HG02884 (cell line): Measurements from ENCODE around the gene PRMT2.

ENCODE experiments used
- ATAC-seq: cut with Tn5 transposase; IDR thresholded peaks from one replicate; pipeline ENCODE4 v1.9.1; 2021; ENCODE audit warnings: mild to moderate bottlenecking, moderate library complexity; ENCODE audit not compliant: unreplicated experiment

PRMT2 gene

GRCh38 chr21:46635324-46636180 lies at the start of gene PRMT2:
Gene PRMT2, plus strand, starts transcription at chr21:46635674. Its CDS starts 1,278 bp downstream, at chr21:46636952.
- peak; percentile 86 for ATAC-seq

DNA sequence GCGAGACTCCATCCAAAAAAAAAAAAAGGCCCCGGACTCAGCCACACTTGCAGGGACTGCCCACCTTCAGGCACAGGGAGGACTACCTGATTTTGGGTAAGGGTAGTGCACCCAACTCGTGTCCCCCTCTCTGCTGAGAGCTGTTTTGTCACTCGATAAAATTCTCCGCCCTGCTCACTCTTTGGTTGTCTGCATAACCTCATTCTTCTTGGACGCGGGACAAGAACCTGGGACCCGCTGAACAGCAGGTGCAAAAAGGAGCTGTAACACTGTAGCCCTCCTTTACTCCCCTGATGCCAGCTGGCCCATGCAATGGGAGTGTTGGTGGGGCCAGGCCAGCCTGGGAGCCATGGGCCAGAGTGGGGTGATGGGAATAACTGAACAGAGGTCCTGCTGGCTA lies 41.2 kb upstream of the PRMT2 start:
- ATAC-seq = no peak

- ATAC-seq = no peak
Measured at GRCh38 chr21:46596201-46596600, 39.3 kb upstream of the PRMT2 start.

DNA sequence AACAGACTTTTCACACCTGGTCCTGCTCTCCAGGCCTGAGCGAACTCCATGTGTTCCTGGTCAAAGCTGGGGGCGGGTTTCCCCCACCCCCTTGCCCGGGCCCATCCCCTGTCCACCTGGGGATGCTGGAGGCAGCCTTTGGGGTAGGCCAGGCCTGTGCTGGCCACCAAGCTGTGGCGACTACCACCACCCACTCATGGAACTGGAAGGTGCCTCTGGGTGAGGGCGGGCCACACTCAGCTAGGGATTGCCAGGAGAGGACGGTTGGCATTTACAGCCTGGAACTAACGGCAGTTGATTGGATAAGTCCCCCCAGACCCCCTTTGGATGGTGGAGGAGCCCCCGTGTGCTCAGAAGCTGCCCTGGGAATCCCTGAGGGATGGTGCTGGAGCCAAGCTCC lies 38.4 kb upstream of the PRMT2 start:
- no peak for ATAC-seq

GRCh38 chr21:46597896-46598343 lies 37.6 kb upstream of the PRMT2 start:
- no peak for ATAC-seq

DNA sequence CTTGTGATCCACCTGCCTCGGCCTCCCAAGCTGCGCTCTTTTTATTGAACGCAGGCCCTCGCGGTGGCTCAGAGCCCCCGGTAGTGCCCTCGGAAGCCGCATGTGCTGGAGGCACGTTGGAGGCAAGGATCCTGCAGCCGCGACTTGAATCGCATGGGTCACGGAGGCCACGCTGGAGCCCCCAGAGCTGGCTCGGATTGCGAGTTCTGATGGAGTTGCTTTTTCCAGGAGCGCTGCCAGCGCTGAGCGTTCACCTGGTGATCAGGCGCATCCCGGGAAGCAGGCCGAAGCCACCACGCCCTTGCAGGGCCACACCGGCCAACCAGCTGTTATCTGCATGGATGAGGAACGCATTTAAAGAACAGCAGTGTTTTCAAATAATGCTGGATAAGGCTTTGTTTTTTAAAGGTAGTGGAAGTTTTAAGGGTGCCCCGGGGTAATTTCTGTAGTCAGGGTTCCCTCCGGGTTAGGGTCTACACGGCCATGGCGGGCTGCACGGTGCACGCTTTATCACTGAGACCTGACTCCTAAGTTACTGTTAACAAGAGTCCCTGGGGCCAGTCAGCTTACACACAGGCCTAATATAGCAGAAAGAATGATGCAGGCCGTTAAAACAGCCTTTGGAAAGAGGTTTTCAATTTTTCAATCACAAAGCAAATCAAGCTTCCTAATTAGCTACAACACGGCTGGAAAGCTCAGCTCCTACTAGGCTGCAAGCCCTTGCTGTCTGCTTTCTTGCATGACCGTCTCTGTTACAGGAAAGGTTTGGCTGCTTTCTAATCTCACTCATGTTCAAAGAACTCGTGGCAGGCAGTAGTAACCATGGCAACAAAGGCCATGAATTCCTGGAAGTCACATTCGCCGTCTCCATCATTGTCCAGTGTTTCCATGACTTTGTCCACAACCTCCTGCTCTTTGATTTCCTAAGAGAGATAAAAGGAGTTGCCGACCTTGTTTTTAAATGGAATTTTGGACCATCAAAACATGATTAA lies 36.6 kb upstream of the PRMT2 start:
- no peak for ATAC-seq

GRCh38 chr21:46600305-46600704 lies 35.2 kb upstream of the PRMT2 start:
- no peak for ATAC-seq

GRCh38 chr21:46600978-46601377 lies 34.5 kb upstream of the PRMT2 start:
- no peak for ATAC-seq

GRCh38 chr21:46603228-46603627 lies 32.2 kb upstream of the PRMT2 start:
- no peak for ATAC-seq

DNA sequence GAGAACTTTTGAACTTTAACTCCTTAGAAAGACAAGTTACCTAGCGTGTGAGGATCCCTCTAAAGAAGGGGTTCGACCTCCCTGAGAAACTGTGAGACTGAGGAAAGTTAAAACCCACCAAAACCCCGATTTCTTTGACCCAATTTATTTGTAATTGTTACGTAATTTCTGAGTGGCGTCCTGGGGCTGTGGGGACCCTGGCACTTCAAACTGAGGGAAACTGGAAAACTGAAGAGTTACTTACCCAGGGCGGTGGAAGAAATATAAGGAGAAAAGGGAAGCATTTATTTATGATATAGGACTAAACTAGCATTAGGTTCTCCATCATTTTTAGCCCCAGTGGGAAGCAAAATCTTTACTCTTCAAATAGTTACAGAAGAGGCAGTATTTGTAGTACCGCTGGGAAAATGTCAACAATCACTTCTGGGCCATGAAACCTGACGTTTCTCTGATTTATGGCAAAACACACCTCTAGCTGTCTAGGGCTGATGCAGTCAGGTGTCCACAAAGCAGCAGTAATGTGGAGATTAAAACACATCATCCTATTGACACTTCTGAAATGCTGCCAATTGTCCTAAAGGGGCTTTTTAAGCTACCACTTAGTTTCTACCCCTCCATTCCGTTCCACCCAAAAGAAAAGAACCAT lies 31.0 kb upstream of the PRMT2 start:
- no peak for ATAC-seq

GRCh38 chr21:46604975-46605766 lies 30.3 kb upstream of the PRMT2 start, which contains the start of gene S100B:
Gene S100B, minus strand, starts transcription at chr21:46605082. Its CDS starts 2,667 bp downstream, at chr21:46602415.
- no peak for ATAC-seq

DNA sequence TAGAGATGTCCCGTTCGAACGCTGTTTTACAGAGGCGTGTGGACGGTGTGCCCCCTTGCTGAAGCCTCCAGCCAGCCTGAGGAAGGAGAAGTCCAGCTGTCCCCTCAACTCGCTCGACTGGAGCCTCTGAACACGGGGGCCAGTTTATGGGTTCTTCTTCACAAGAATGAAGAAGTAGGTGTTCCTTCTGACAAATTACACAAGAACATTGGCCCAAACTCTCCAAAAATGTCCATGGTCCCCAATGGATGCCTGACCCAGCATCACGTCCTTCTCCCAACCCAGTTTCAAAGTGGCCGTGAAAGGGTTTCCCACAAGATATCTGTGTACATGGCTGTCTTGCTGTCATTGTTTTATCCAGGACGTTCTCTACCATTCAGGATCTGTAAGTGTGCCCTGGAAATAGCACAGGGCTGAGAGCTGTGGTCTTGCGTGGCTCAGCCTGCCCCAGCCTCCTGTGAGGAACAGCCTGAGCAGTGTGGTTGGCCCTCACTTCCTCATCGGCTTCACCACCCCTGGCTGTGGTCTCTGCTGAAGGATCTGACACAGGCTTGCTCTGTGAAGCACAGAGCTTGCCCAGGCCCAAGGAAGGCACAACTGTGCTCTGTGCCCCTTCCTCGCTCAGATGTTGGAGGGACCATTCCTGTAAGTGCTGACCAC lies 29.6 kb upstream of the PRMT2 start:
- peak; percentile 59 for ATAC-seq

- ATAC-seq = no peak
Measured at GRCh38 chr21:46606427-46606813, 29.1 kb upstream of the PRMT2 start.

DNA sequence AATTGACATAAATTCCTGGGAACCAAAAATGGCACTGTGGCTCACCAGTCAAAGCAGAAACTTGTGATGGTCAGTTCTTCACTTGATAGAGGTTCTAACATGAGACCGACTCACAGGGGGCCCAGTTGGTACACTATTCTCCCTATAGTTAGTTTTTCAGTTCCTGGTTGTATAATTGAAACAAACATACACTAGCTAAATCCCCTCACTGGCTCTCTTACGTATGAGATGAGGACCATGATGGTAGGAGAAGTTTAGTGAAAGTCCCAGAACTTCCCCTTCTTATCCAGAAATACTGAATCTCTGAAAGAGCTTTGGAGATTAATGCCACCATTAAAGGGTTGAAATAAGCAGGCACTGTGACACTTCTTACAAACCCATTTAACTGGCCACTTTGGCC lies 27.8 kb upstream of the PRMT2 start:
- no peak for ATAC-seq

DNA sequence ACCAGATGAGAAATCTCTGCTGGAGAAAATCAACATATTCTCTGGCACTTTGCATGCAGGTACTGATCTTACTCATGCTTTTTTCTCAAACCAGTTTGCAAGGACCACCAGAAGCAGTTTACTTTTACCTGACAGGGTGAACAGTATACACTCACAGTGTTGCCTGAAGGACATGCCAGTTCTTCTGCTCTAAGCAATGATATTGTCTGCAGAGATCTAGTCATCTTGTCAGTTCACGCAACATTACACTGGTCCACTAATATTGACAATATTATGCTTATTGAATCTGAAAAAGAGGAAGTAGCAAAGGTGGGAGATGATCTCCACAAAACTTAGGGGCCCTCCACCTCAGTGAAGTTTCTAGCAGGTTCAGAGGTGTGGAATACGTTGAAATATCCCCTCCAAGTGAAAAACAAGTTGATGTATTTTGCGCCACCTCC lies 26.8 kb upstream of the PRMT2 start:
- peak; percentile 50 for ATAC-seq

- ATAC-seq = no peak
Measured at GRCh38 chr21:46610018-46610701, 25.3 kb upstream of the PRMT2 start.

DNA sequence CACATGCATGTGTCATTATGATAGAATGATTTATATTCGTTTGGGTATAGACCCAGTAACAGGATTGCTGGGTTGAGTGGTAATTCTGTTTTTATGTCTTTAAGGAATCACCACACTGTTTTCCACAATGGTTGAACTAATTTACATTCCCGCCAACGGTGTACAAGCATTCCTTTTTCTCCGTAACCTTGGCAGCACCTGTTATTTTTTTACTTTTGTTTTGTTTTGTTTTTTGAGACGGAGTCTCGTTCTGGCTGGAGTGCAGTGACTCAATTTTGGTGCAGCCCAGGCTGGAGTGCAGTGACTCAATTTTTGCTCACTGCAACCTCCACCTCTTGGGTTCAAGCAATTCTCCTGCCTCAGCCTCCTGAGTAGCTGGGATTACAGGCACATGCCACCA lies 22.1 kb upstream of the PRMT2 start:
- no peak for ATAC-seq

GRCh38 chr21:46616050-46616449 lies 19.4 kb upstream of the PRMT2 start:
- no peak for ATAC-seq

GRCh38 chr21:46616656-46617055 lies 18.8 kb upstream of the PRMT2 start:
- ATAC-seq = no peak
